Rectal smooth muscle tissue (tissue), 1 donor: ENCODE results near the gene HOXB5.

Experiments used
- H3K27ac ChIP-seq: one replicate; pipeline ENCODE4 v1.7.0; 2013; ENCODE audit warnings: low read depth, low read length, inconsistent platforms
- H3K27me3 ChIP-seq: one replicate; pipeline ENCODE4 v1.7.0; 2013; ENCODE audit warnings: low read length; ENCODE audit not compliant: control insufficient read depth, insufficient read depth
- H3K36me3 ChIP-seq: one replicate; pipeline ENCODE4 v1.7.0; 2013; ENCODE audit warnings: low read length; ENCODE audit not compliant: control insufficient read depth, insufficient read depth
- H3K4me1 ChIP-seq: one replicate; pipeline ENCODE4 v1.7.0; 2013; ENCODE audit warnings: low read length; ENCODE audit not compliant: control insufficient read depth, insufficient read depth
- H3K4me3 ChIP-seq: one replicate; pipeline ENCODE4 v1.7.0; 2013; ENCODE audit warnings: low read length
- H3K9ac ChIP-seq: one replicate; pipeline ENCODE4 v1.7.0; 2013; ENCODE audit warnings: low read length

Gene HOXB5

GRCh38 chr17:48600244-48601098, 6.9 kb upstream of the HOXB5 start:
- H3K4me1 ChIP-seq: peaks cover 27% of the 10 kb centered on the region
- H3K27ac ChIP-seq: peak overlapping the region; percentile 65

DNA sequence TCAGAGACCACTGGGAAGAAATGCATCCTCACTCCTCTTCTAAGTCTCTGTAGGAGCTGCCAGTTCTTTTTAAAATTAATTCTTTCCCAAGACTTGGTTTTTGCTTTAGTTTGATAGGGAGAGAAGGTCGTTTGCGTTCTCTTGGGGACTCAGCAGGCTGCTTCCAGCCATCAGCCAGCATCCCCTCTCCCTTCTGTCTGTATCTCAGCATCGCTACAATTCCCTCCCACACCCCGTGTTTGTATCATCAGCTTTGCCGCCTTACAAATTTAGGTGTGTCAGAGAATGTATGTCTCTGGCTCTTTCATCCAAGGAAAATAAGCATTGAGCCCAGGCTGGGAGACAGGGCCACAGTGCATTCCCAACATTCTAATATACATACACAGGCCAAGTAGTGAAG, 5.8 kb upstream of the HOXB5 start:
- H3K9ac ChIP-seq: no peak overlapping the region
- H3K36me3 ChIP-seq: no peaks in the 10 kb centered on the region
- peaks cover 2% of the 10 kb centered on the region for H3K27me3 ChIP-seq
- peak overlapping the region; percentile 65 for H3K27ac ChIP-seq
- H3K4me3 ChIP-seq: no peak overlapping the region
- H3K4me1 ChIP-seq: peaks cover 36% of the 10 kb centered on the region

More at GRCh38 chr17:48600244-48601098, 6.9 kb upstream of the HOXB5 start:
- no peak overlapping the region for H3K9ac ChIP-seq
- H3K27me3 ChIP-seq: peaks cover 6% of the 10 kb centered on the region
- no peaks in the 10 kb centered on the region for H3K36me3 ChIP-seq
- no peak overlapping the region for H3K4me3 ChIP-seq

GRCh38 chr17:48598736-48599135, 5.2 kb upstream of the HOXB5 start:
- Histone ChIP-seq H3K9ac (no peak overlapping the region), H3K27me3 (peaks cover 2% of the 10 kb centered on the region), H3K36me3 (no peaks in the 10 kb centered on the region), H3K27ac (peak overlapping the region; percentile 82), H3K4me1 (peaks cover 36% of the 10 kb centered on the region), H3K4me3 (no peak overlapping the region)

- Histone ChIP-seq H3K27me3 (peaks cover 2% of the 10 kb centered on the region), H3K9ac (peak overlapping the region; percentile 2), H3K36me3 (no peaks in the 10 kb centered on the region), H3K27ac (peak overlapping the region; percentile 82), H3K4me3 (peak overlapping the region; percentile 62), H3K4me1 (peaks cover 36% of the 10 kb centered on the region)
Measured at GRCh38 chr17:48597778-48598631, 4.4 kb upstream of the HOXB5 start.

DNA sequence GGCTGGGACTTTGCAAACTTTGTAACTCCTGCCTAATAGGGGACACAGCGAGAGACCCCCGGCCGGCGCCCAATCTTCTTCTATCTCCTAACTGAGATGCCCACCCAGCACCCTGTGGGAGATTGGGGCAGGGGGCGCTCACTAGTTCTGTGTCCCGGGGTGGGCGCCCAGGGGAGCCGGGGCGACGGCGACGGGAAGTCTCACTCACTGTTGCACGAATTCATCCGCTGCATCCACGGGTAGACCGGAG, 3.9 kb upstream of the HOXB5 start:
- Histone ChIP-seq H3K4me3 (peak overlapping the region; percentile 62), H3K27ac (peak overlapping the region; percentile 82), H3K36me3 (no peaks in the 10 kb centered on the region), H3K27me3 (peaks cover 2% of the 10 kb centered on the region), H3K4me1 (peaks cover 36% of the 10 kb centered on the region), H3K9ac (peak overlapping the region; percentile 2)

DNA sequence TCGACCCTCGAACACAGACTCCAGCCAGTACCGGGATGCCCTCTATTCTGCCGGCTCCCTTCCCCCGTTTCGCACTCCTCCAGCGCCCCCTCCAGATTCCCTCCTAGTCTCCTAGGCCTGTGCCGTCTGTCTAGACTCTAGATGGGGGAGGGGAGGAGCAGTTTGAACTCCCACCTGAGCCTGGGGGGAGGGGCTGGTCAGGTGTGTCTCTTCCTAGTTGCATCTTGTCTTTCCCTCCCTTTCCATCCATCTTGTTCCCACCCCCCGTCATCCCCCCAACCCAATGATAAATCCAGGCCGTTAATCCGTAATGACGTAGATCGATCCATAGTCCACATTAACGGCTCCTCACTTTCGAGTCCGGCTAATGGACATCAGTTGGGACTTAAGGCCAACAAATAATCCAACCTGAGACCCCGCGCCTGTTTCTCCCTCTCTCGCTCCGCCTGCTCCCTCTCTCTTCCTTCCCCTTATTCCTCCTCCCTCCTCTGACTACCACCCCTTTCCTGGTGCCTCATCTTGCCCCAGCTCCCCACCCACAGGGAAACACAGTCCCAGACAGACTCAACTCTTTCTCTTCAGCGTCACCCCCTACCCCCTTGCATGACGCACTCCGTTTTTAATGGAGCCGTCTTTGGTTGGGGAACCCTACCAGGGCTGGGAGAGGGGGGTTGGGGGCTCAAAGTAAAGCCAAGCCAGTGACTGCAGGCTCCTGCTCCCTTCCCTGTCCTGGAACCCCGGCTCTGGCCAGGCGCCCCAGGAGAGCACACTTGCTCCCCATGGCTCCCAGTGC, 3.4 kb upstream of the HOXB5 start:
- Histone ChIP-seq H3K4me3 (peak overlapping the region; percentile 62), H3K36me3 (no peaks in the 10 kb centered on the region), H3K27me3 (peaks cover 2% of the 10 kb centered on the region), H3K4me1 (peaks cover 34% of the 10 kb centered on the region), H3K9ac (peak overlapping the region; percentile 3), H3K27ac (peak overlapping the region; percentile 82)

DNA sequence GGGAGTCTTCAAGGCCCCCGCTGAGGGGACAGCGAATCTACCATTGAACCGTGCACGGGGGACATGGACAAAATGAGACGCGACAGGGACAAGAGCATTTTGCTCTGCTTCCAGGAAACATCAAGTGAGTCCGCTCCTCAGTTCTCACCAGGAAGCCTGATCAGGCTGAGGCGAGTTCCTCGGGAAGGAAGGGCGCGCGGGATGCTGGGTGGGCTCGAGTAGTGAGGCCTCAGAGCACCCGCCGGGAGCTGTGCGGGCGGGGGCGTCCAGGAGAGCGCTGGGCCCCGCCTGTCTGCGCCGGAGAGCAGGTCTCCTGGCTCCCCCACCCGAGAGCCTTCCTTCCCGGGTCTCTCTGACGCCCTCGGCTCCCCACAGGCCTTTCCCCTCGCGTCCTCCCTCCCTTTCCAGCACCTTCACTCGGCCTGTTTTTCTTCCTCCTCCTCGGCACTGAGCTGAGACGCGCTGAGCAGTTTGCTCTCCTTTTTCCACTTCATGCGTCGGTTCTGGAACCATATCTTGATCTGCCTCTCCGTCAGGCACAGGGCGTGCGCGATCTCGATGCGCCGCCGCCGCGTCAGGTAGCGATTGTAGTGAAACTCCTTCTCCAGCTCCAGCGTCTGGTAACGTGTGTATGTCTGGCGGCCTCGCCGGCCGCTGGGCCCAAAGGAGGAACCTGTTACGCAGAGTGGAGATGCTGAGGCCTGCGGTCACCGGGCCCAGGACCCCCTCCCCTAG, 2.6 kb upstream of the HOXB5 start:
- peaks cover 32% of the 10 kb centered on the region for H3K4me1 ChIP-seq
- peaks cover 2% of the 10 kb centered on the region for H3K27me3 ChIP-seq
- H3K4me3 ChIP-seq: peak overlapping the region; percentile 62

GRCh38 chr17:48595278-48595999, 1.9 kb upstream of the HOXB5 start:
- Histone ChIP-seq H3K27ac (peak overlapping the region; percentile 90), H3K27me3 (peaks cover 2% of the 10 kb centered on the region), H3K9ac (no peak overlapping the region), H3K4me1 (peaks cover 29% of the 10 kb centered on the region), H3K4me3 (peak overlapping the region; percentile 94), H3K36me3 (no peaks in the 10 kb centered on the region)

More for the DNA sequence above, 2.6 kb upstream of the HOXB5 start:
- Histone ChIP-seq H3K27ac (peak overlapping the region; percentile 82), H3K9ac (peak overlapping the region; percentile 3), H3K36me3 (no peaks in the 10 kb centered on the region)

- Histone ChIP-seq H3K4me3 (peak overlapping the region; percentile 94), H3K27ac (peak overlapping the region; percentile 90), H3K9ac (no peak overlapping the region), H3K27me3 (peaks cover 2% of the 10 kb centered on the region), H3K4me1 (peaks cover 23% of the 10 kb centered on the region), H3K36me3 (no peaks in the 10 kb centered on the region)
Measured at GRCh38 chr17:48594538-48595277, 1.1 kb upstream of the HOXB5 start.

DNA sequence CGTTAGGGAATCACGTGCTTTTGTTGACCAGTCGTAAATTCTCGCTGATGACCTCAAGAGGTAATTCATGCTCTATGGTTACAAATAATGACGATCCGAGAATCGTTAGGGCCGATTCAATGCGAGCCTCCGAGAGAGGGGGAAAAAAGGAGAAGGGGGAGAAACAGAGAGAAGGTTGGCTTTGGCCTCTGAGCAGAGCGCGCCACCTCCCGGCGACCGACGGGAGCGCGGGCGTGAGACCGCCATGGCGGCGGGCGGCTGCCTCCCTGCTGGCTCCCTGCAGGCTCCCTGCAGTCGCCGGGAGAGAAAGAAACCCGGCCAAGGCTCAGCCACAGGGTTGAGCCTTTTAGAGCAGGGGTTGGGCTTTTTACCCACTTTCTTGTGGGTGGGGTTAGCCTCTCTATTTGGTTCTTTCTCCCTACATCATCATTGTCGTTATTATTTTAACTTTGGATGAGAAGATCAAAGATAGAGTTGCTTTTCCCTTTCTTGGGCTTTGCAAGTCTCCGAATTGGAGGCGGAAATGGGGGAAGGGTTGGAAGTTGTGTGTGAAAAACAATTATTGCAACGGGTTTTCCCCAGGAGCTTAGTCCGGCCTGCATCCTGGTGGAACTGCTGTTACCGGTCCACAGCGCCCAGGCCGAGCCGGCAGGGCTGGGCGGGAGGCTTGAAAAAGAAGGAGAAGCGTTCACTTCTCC, 410 bp upstream of the HOXB5 start:
- Histone ChIP-seq H3K27ac (peak overlapping the region; percentile 90), H3K9ac (no peak overlapping the region), H3K4me3 (peak overlapping the region; percentile 94), H3K4me1 (peaks cover 21% of the 10 kb centered on the region), H3K36me3 (no peaks in the 10 kb centered on the region), H3K27me3 (peaks cover 2% of the 10 kb centered on the region)
